Mesendoderm (in vitro differentiated cells): ENCODE data around the gene AHRR.

Experiments used
- DNase-seq: peaks from one replicate; pipeline ENCODE4 v3.0.0; 2013
- H2AK5ac ChIP-seq: 2 replicates; pipeline ENCODE4 v1.6.1; 2013; ENCODE audit warnings: low read length, inconsistent platforms
- H2BK120ac ChIP-seq: 2 replicates; pipeline ENCODE4 v1.6.1; 2013; ENCODE audit warnings: low read depth, mild to moderate bottlenecking, low read length, moderate library complexity, mixed read lengths
- H2BK15ac ChIP-seq: replicated peaks from 2 replicates; pipeline ENCODE4 v1.6.1; 2013; ENCODE audit warnings: low read depth, mild to moderate bottlenecking, moderate library complexity
- H2BK5ac ChIP-seq: 2 replicates; pipeline ENCODE4 v1.6.1; 2013; ENCODE audit warnings: low read length, inconsistent platforms
- H3K18ac ChIP-seq: 2 replicates; pipeline ENCODE4 v1.6.1; 2013; ENCODE audit warnings: mild to moderate bottlenecking, low read length, mixed read lengths
- H3K23ac ChIP-seq: one replicate; pipeline ENCODE4 v1.6.1; 2013; ENCODE audit warnings: low read length
- H3K27ac ChIP-seq: 2 replicates; pipeline ENCODE4 v1.5.1; 2013; ENCODE audit warnings: low read depth, mild to moderate bottlenecking, inconsistent platforms, low read length, moderate library complexity
- H3K27me3 ChIP-seq: 2 replicates; pipeline ENCODE4 v1.6.1; 2013; ENCODE audit warnings: low read length, control low read depth, mild to moderate bottlenecking, inconsistent platforms; ENCODE audit not compliant: insufficient read depth, poor library complexity
- H3K36me3 ChIP-seq: 2 replicates; pipeline ENCODE4 v1.6.1; 2013; ENCODE audit warnings: low read length, inconsistent platforms; ENCODE audit not compliant: control insufficient read depth, insufficient read depth
- H3K4ac ChIP-seq: one replicate; pipeline ENCODE4 v1.6.1; 2013; ENCODE audit warnings: low read depth, mild to moderate bottlenecking, low read length, moderate library complexity
- H3K4me1 ChIP-seq: 2 replicates; pipeline ENCODE4 v1.6.1; 2013; ENCODE audit warnings: low read depth, low read length, inconsistent platforms; ENCODE audit not compliant: control insufficient read depth
- H3K4me2 ChIP-seq: 2 replicates; pipeline ENCODE4 v1.6.1; 2013; ENCODE audit warnings: low read length
- H3K4me3 ChIP-seq: 2 replicates; pipeline ENCODE4 v1.5.1; 2013; ENCODE audit warnings: mild to moderate bottlenecking, low read length
- H3K56ac ChIP-seq: one replicate; pipeline ENCODE4 v1.6.1; 2013; ENCODE audit warnings: low read length
- H3K79me1 ChIP-seq: 2 replicates; pipeline ENCODE4 v1.6.1; 2013; ENCODE audit warnings: low read length, inconsistent platforms
- H3K79me2 ChIP-seq: 2 replicates; pipeline ENCODE4 v1.6.1; 2013; ENCODE audit warnings: mild to moderate bottlenecking, low read length; ENCODE audit not compliant: control insufficient read depth, insufficient read depth
- H3K9ac ChIP-seq: 2 replicates; pipeline ENCODE4 v1.6.1; 2013; ENCODE audit warnings: low read length, inconsistent platforms
- H4K5ac ChIP-seq: one replicate; pipeline ENCODE4 v1.6.1; 2013; ENCODE audit warnings: low read length
- H4K8ac ChIP-seq: one replicate; pipeline ENCODE4 v1.6.1; 2013; ENCODE audit warnings: low read depth, mild to moderate bottlenecking, control low read depth, low read length, moderate library complexity
- WGBS: extraction: QIAGEN DNeasy Blood & Tissue Kit; methylation state at CpG from one replicate; pipeline ENCODE4 v1.1.7; 2013; ENCODE audit warnings: low lambda C conversion rate, missing lambda C conversion rate; ENCODE audit not compliant: insufficient coverage; ENCODE audit errors: extremely low coverage; 5-methylcytosine and 5-hydroxymethylcytosine counted together

AHRR gene

DNA sequence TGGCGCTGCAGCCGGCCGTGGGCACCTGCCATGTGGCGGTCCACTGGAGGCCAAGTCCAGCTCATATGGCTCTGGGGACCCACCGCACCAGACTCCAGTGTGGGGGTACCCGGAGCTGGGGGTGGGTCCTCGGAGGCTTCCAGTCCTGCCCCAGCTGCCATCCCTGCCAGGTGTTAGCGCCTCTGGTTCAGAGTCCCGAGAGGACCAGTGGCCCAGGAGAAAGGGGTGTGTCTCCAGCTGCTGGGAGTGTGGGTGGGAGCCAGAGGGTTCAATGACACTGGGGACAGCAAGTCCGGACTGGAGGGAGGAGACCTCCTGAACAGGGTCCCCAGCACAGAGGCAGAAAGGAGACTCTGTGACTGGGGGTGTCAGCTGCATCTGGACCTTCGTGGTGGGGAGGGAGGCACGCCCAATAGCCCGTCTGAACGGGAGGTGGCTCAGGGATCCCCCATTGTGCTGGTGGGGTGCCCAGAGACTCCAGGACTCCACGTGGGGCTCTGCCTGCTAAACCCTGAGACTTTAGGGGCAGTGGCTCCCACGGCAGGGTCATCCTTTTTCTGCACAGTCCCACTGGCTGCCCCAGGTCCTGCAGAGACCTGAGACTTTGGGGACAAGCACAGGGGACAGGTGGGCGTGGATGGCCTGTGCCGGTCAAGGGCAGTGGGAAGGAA is 2.4 kb upstream of the AHRR start:
- no peak overlapping the region for H2BK15ac ChIP-seq
- no peak overlapping the region for H3K4me3 ChIP-seq
- H3K9ac ChIP-seq, result no peak overlapping the region
- no peak overlapping the region for H3K56ac ChIP-seq
- no peaks in the 10 kb centered on the region for H3K79me2 ChIP-seq
- H2BK5ac ChIP-seq, result no peak overlapping the region
- no peak overlapping the region for H3K18ac ChIP-seq
- H4K8ac ChIP-seq, result no peak overlapping the region
- WGBS, result no CpG with 5 or more reads among the region's 18 CpGs
- H2AK5ac ChIP-seq, result no peak overlapping the region
- no peak overlapping the region for H3K27ac ChIP-seq
- H3K4me2 ChIP-seq, result no peak overlapping the region
- H3K36me3 ChIP-seq, result peaks cover 2% of the 10 kb centered on the region
- H4K5ac ChIP-seq, result no peak overlapping the region
- peaks cover 29% of the 10 kb centered on the region for H3K27me3 ChIP-seq
- DNase-seq, result no peak
- peak overlapping the region; percentile 66 for H3K23ac ChIP-seq
- no peaks in the 10 kb centered on the region for H3K4me1 ChIP-seq
- no peaks in the 10 kb centered on the region for H3K79me1 ChIP-seq
- no peak overlapping the region for H2BK120ac ChIP-seq
- no peak overlapping the region for H3K4ac ChIP-seq

DNA sequence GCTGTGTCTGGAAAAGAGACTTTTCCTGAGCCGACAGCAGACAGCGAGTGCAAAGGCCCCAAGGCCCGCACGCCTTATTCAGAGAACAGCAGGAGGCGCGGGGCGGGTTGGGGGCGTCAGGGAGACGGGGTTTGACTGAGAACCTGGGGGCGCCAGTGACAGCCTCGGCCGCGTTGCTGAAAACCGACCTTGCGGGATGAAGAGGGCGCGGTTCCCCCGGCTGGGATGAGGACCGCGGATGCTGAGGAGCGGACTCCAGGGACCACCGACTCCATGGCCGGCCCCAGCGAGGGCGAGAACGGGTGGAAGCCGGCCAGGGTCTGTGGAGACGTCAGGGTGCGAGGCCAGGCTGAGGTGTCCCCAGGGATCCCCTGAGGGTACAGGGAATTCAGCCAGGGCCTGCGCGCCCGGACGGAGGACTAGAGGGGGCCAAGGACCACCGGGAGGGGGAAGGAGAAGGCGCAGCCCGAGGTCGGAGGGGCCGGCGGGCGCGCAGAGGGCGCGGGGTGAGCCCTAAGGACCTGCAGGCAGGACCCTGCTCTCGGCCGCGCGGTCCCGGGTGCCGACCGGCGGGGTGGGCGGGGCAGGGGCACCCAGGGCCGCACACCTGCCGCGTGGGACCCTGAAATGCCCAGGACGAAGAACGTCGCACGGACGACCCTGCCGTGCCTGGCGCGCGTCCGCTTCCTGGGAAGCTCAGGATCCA is 837 bp upstream of the AHRR start:
- Histone ChIP-seq H4K8ac (no peak overlapping the region), H3K23ac (no peak overlapping the region), H3K79me2 (no peaks in the 10 kb centered on the region), H3K4ac (no peak overlapping the region), H3K56ac (peak overlapping the region; percentile 34), H3K4me3 (no peak overlapping the region), H3K18ac (no peak overlapping the region), H2BK15ac (no peak overlapping the region), H3K4me2 (peak overlapping the region; percentile 36), H3K27ac (no peak overlapping the region), H4K5ac (no peak overlapping the region), H3K27me3 (peaks cover 29% of the 10 kb centered on the region), H2BK5ac (no peak overlapping the region), H3K9ac (no peak overlapping the region), H2AK5ac (no peak overlapping the region), H2BK120ac (no peak overlapping the region), H3K4me1 (no peaks in the 10 kb centered on the region), H3K36me3 (no peaks in the 10 kb centered on the region), H3K79me1 (no peaks in the 10 kb centered on the region)
- no peak for DNase-seq
- WGBS, result no CpG with 5 or more reads among the region's 65 CpGs

DNA sequence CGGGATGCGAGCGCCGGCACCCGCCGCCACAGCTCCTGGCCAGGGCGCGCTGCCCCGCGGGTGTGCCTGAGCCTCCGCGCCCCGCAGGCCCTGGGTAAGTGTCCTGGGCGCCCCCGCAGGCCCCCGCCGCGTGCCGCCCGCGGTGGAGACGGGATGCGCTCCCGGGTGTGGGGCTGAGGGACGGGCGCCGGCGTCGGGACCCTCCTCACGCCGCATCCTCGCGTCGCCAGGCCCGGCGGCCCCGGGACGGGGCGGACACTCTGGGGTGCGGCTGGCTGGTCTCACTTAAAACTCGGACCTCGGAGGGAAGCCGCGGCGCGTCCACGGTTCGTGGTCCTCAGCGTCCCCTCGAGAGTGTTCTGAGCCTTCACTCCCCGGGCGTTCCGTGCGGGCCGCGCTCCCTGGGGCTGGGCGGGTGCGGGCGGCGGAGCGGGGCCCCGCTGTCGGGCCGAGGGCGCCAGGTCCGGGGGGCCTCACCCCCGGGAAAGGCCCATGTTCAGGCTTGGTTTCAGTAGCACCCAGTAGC is 275 bp downstream of the AHRR start:
- no peak for DNase-seq
- H3K79me2 ChIP-seq, result no peaks in the 10 kb centered on the region
- no peak overlapping the region for H2AK5ac ChIP-seq
- no peak overlapping the region for H4K5ac ChIP-seq
- peak overlapping the region; percentile 44 for H3K4me2 ChIP-seq
- H2BK120ac ChIP-seq, result no peak overlapping the region
- no peak overlapping the region for H3K18ac ChIP-seq
- H3K23ac ChIP-seq, result no peak overlapping the region
- H4K8ac ChIP-seq, result no peak overlapping the region
- H2BK5ac ChIP-seq, result no peak overlapping the region
- no peaks in the 10 kb centered on the region for H3K79me1 ChIP-seq
- no CpG with 5 or more reads among the region's 67 CpGs for WGBS
- no peak overlapping the region for H2BK15ac ChIP-seq
- H3K36me3 ChIP-seq, result no peaks in the 10 kb centered on the region
- no peak overlapping the region for H3K4ac ChIP-seq
- H3K4me1 ChIP-seq, result no peaks in the 10 kb centered on the region
- H3K27me3 ChIP-seq, result peaks cover 29% of the 10 kb centered on the region
- no peak overlapping the region for H3K4me3 ChIP-seq
- H3K56ac ChIP-seq, result peak overlapping the region; percentile 42
- no peak overlapping the region for H3K9ac ChIP-seq
- no peak overlapping the region for H3K27ac ChIP-seq

DNA sequence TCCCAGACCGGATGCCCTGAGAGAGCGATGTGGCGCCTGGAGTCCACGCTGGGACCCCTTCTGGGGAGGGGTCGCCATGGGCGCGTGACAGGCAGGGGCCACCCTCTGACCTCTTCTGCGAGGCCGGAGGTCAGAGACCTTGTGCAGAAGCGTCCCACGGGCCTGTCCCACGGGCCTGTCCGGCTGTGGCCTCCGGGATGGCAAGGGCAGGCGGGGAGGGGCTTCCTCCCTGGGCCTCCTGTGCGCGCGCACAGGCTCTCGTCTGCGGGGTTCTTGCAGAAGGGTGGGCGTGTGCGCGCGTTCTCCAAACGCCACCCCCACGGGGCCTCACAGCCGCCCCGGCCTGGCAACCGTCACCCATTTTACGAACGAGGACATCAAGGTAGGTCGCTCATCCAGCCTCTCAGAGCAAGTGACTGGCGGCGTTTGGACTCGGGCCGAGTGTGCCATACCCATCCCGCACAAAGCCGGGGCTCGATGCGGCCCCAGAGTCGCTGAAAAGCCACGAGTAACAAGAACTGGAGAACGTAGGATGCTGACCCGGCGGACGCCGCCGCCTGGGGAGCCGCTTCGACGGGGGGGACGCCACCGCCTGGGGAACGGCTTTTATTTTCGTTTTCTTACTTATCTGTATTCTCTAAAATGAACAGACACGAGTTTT is 897 bp downstream of the AHRR start:
- H3K18ac ChIP-seq, result no peak overlapping the region
- H3K36me3 ChIP-seq, result no peaks in the 10 kb centered on the region
- H2BK5ac ChIP-seq, result no peak overlapping the region
- H3K4me3 ChIP-seq, result no peak overlapping the region
- no CpG with 5 or more reads among the region's 56 CpGs for WGBS
- no peak overlapping the region for H3K27ac ChIP-seq
- H3K79me1 ChIP-seq, result no peaks in the 10 kb centered on the region
- H3K27me3 ChIP-seq, result peaks cover 29% of the 10 kb centered on the region
- H2AK5ac ChIP-seq, result no peak overlapping the region
- H3K4me1 ChIP-seq, result no peaks in the 10 kb centered on the region
- H3K56ac ChIP-seq, result no peak overlapping the region
- no peak overlapping the region for H2BK15ac ChIP-seq
- H4K8ac ChIP-seq, result no peak overlapping the region
- no peak overlapping the region for H4K5ac ChIP-seq
- no peak overlapping the region for H3K4ac ChIP-seq
- H3K79me2 ChIP-seq, result no peaks in the 10 kb centered on the region
- no peak overlapping the region for H3K23ac ChIP-seq
- no peak overlapping the region for H3K9ac ChIP-seq
- DNase-seq, result no peak
- H3K4me2 ChIP-seq, result no peak overlapping the region
- H2BK120ac ChIP-seq, result no peak overlapping the region

DNA sequence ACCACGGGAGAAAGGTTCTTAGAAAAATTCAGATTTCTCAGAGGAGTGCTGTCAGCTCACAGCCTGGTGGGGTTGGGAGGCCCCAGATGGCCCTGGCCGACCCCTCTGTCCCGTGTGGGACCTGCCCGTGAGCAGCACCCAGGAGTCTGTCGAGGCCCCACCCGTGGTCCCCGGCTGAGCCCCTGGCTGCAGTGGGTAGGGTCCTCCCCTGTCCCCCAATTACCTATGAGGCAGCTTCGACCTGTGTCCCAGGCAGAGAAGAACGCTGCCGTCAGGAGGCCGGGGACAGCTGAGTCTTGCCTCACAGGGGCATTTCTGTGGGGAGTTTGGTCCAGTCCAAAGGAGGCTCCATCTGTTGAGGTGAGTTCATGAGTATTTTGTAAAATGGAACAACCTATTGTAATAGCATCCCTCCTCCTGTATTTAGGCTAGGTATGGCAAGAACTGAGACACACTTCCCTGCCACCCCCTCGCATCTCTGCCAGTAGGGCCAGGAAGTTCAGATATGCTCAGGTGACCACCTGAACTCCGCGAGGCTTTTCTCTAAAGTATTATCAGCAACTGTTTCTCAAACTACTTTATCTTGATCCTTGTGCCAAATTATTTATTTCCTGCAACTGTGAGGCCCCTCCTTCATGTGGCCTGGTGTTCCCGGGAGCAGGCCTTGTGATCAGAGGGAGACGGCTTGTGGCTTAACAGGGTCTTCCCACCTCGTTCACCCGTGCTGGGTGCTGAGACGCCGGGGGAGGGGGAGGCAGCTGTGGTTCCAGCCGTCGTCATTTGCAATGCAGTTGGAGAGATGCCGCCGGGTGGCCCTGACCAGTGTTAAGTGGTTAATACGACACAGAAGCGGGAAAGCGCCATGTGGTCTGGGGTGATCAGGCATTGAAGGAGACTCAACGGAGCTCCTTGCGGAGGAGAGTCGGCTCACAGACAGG is 1.7 kb downstream of the AHRR start:
- Histone ChIP-seq H4K5ac (no peak overlapping the region), H3K79me1 (no peaks in the 10 kb centered on the region), H2BK120ac (no peak overlapping the region), H3K79me2 (no peaks in the 10 kb centered on the region), H3K56ac (no peak overlapping the region), H3K23ac (no peak overlapping the region), H3K27ac (no peak overlapping the region), H3K18ac (no peak overlapping the region), H3K9ac (no peak overlapping the region), H3K4me2 (no peak overlapping the region), H3K4me3 (no peak overlapping the region), H2AK5ac (no peak overlapping the region), H3K27me3 (peaks cover 29% of the 10 kb centered on the region), H3K4ac (no peak overlapping the region), H2BK5ac (no peak overlapping the region), H3K4me1 (no peaks in the 10 kb centered on the region), H4K8ac (no peak overlapping the region), H3K36me3 (no peaks in the 10 kb centered on the region), H2BK15ac (no peak overlapping the region)
- WGBS, result no CpG with 5 or more reads among the region's 30 CpGs
- peak; percentile 45 for DNase-seq
